SH-SY5Y (cell line): Measurements from ENCODE around the gene GRIP1.

Experiments used
- GATA2 ChIP-seq: IDR thresholded peaks from 2 replicates; pipeline ENCODE4 v1.6.1; 2011; ENCODE audit warnings: mild to moderate bottlenecking, low read depth, low read length
- GATA3 ChIP-seq: IDR thresholded peaks from 2 replicates; pipeline ENCODE4 v1.6.1; 2011; ENCODE audit warnings: low read depth, mild to moderate bottlenecking, low read length, moderate library complexity

GRCh38 chr12:66375560-66375959, 303.3 kb downstream of the GRIP1 start:
- TF ChIP-seq GATA2 (no peak), GATA3 (peak; percentile 28; the same call in 1 of the 2 replicates)
